SK-N-SH (cell line): ENCODE results near the gene TMEM87B. TPM values are rescaled to one million over a fixed set of nuclear protein-coding genes. Genes with fewer than 3 reads are reported as not detected.

Experiments
- CTCF ChIA-PET: fragments of 300-600, 350-600 bp; formaldehyde crosslinking; extraction: SDS; loops from one replicate; lab custom pipeline; 2021; lab: Yijun Ruan, JAX
- POLR2A ChIA-PET: fragments of 350-600 bp; sonication (Branson Sonifier 250); formaldehyde crosslinking; extraction: SDS; loops from one replicate; lab custom pipeline; 2020; ENCODE audit warnings: antibody characterized with exemption, inconsistent platforms; lab: Yijun Ruan, JAX
- DNase-seq: peaks from one replicate; pipeline ENCODE4 v3.0.0; 2012
- H2AFZ ChIP-seq: fragments of 200-600 bp; sonication (generic); 2 replicates; pipeline ENCODE4 v1.8.1; 2016; ENCODE audit warnings: antibody characterized with exemption, mild to moderate bottlenecking, low read depth
- H3F3A ChIP-seq: fragments of 200-600 bp; sonication (generic); replicated peaks from 2 replicates; pipeline ENCODE3; 2016; ENCODE audit warnings: antibody characterized with exemption, mild to moderate bottlenecking; ENCODE audit not compliant: insufficient read depth
- H3K27ac ChIP-seq, 2 experiments: fragments of 200-500 bp in 1 of 2; fragments of 200-600 bp in 1 of 2; sonication (Bioruptor generic) in 1 of 2; sonication (generic), shearing (Covaris generic) in 1 of 2; 2 replicates each; pipeline versions ENCODE4 v1.5.1 to v1.6.1; 2014 to 2016; ENCODE audit warnings: low read depth in 2 of 2, inconsistent platforms in 1 of 2, low read length in 1 of 2, mild to moderate bottlenecking in 1 of 2, mixed read lengths in 1 of 2
- H3K27me3 ChIP-seq: fragments of 200-600 bp; sonication (generic), shearing (Covaris generic); 2 replicates; pipeline ENCODE4 v1.6.1; 2016; ENCODE audit warnings: mixed run types; ENCODE audit not compliant: insufficient read depth
- H3K36me3 ChIP-seq, 2 experiments: fragments of 200-500 bp in 1 of 2; fragments of 200-600 bp in 1 of 2; sonication (Bioruptor generic) in 1 of 2; sonication (generic) in 1 of 2; replicated peaks in 1 of 2; 2 replicates each; pipeline versions ENCODE3 to v1.5.1; 2014 to 2016; ENCODE audit warnings: low read length in 1 of 2, mild to moderate bottlenecking in 1 of 2; ENCODE audit not compliant: insufficient read depth in 2 of 2, control insufficient read depth in 1 of 2
- H3K4me1 ChIP-seq, 2 experiments: fragments of 200-500 bp in 1 of 2; fragments of 200-600 bp in 1 of 2; sonication (Bioruptor generic) in 1 of 2; sonication (generic), shearing (Covaris generic) in 1 of 2; 2 replicates each; pipeline versions ENCODE4 v1.5.1 to v1.6.1; 2014 to 2016; ENCODE audit warnings: low read depth in 1 of 2, low read length in 1 of 2, mixed run types in 1 of 2; ENCODE audit not compliant: insufficient read depth in 2 of 2, control insufficient read depth in 1 of 2
- H3K4me2 ChIP-seq: fragments of 200-600 bp; sonication (generic), shearing (Covaris generic); 2 replicates; pipeline ENCODE4 v1.6.1; 2017; ENCODE audit warnings: mixed run types
- H3K4me3 ChIP-seq, 2 experiments: fragments of 200-500 bp in 1 of 2; fragments of 200-600 bp in 1 of 2; sonication (Bioruptor generic) in 1 of 2; sonication (generic), shearing (Covaris generic) in 1 of 2; 2 replicates each; pipeline versions ENCODE4 v1.5.1 to v1.8.1; 2014 to 2016; ENCODE audit warnings: low read depth in 2 of 2, inconsistent platforms in 1 of 2, low read length in 1 of 2, mild to moderate bottlenecking in 1 of 2, mixed read lengths in 1 of 2, moderate library complexity in 1 of 2
- H3K79me2 ChIP-seq: fragments of 200-600 bp; sonication (generic); 2 replicates; pipeline ENCODE4 v1.8.1; 2017; ENCODE audit warnings: mild to moderate bottlenecking; ENCODE audit not compliant: insufficient read depth
- H3K9ac ChIP-seq: fragments of 200-600 bp; sonication (generic); 2 replicates; pipeline ENCODE4 v1.6.1; 2017; ENCODE audit warnings: mixed run types
- H3K9me2 ChIP-seq: fragments of 200-600 bp; sonication (generic); 2 replicates; pipeline ENCODE4 v1.6.1; 2017; ENCODE audit warnings: mixed run types
- H3K9me3 ChIP-seq: fragments of 200-600 bp; sonication (generic); 2 replicates; pipeline ENCODE4 v1.6.1; 2017; ENCODE audit warnings: mixed run types, mild to moderate bottlenecking, moderate library complexity
- H4K20me1 ChIP-seq: fragments of 200-600 bp; sonication (generic); 2 replicates; pipeline ENCODE4 v1.6.1; 2017; ENCODE audit warnings: mild to moderate bottlenecking, mixed run types; ENCODE audit not compliant: insufficient read depth
- ELF1 ChIP-seq: IDR thresholded peaks from 2 replicates; pipeline ENCODE4 v1.4.0; 2012
- EP300 ChIP-seq, 2 experiments: IDR thresholded peaks; 2 replicates each; pipeline versions ENCODE4 v1.4.0 to v1.6.1; 2012; ENCODE audit warnings: borderline replicate concordance in 1 of 2, low read depth in 1 of 2, low read length in 1 of 2
- EZH2phosphoT487 ChIP-seq: fragments of 200-600 bp; sonication (generic); IDR thresholded peaks from 2 replicates; pipeline ENCODE4 v1.6.1; 2017; ENCODE audit warnings: low read depth, mixed run types, mild to moderate bottlenecking, antibody characterized with exemption, moderate library complexity, borderline replicate concordance
- FOSL2 ChIP-seq: IDR thresholded peaks from 2 replicates; pipeline ENCODE4 v1.4.0; 2012; ENCODE audit warnings: low read depth, mild to moderate bottlenecking, moderate library complexity, borderline replicate concordance
- FOXJ3 ChIP-seq: sonication (generic); formaldehyde crosslinking; IDR thresholded peaks from 2 replicates; pipeline ENCODE4 v1.5.1; 2020; ENCODE audit warnings: mild to moderate bottlenecking, missing genetic modification reagents
- FOXM1 ChIP-seq: IDR thresholded peaks from 2 replicates; pipeline ENCODE4 v1.4.0; 2012; ENCODE audit warnings: low read depth, mild to moderate bottlenecking
- GABPA ChIP-seq: IDR thresholded peaks from 2 replicates; pipeline ENCODE4 v1.4.0; 2012; ENCODE audit warnings: low read depth, mild to moderate bottlenecking
- POLR2AphosphoS5 ChIP-seq: IDR thresholded peaks from 2 replicates; pipeline ENCODE4 v1.6.1; 2012; ENCODE audit warnings: low read depth, low read length
- RCOR1 ChIP-seq: fragments of 150-350 bp; IDR thresholded peaks from 2 replicates; pipeline ENCODE4 v1.6.1; 2017; ENCODE audit warnings: antibody characterized with exemption, low read length
- RFX5 ChIP-seq: IDR thresholded peaks from 2 replicates; pipeline ENCODE4 v1.6.1; 2012; ENCODE audit warnings: mild to moderate bottlenecking, improper control_type of control experiment, low read length
- SIN3A ChIP-seq: IDR thresholded peaks from 2 replicates; pipeline ENCODE4 v1.6.1; 2012; ENCODE audit warnings: low read depth, mild to moderate bottlenecking, low read length, moderate library complexity, borderline replicate concordance
- TAF1 ChIP-seq: IDR thresholded peaks from 2 replicates; pipeline ENCODE4 v1.6.1; 2012; ENCODE audit warnings: low read depth, mild to moderate bottlenecking, low read length, moderate library complexity, borderline replicate concordance
- TCF12 ChIP-seq: IDR thresholded peaks from 2 replicates; pipeline ENCODE4 v1.4.0; 2012
- TEAD4 ChIP-seq: IDR thresholded peaks from 2 replicates; pipeline ENCODE4 v1.4.0; 2012; ENCODE audit warnings: mild to moderate bottlenecking, borderline replicate concordance; ENCODE audit not compliant: insufficient read depth
- YY1 ChIP-seq: IDR thresholded peaks from 2 replicates; pipeline ENCODE4 v1.4.0; 2012; ENCODE audit warnings: low read depth, mild to moderate bottlenecking
- WGBS: methylation state at CpG from one replicate; pipeline ENCODE4 v1.1.6; 2017; ENCODE audit warnings: low lambda C conversion rate; 5-methylcytosine and 5-hydroxymethylcytosine counted together
- polyA plus RNA-seq, 3 experiments: library from polyadenylated mRNA; depleted of rRNA; stranded (reverse); fragments of >200 nt; gene quantifications; 2 replicates each; pipeline ENCODE4 v1.2.3, GENCODE V29; 2012
- TF ChIP-seq, protein P1 (sequence below): fragments of 200-600 bp; sonication (generic); IDR thresholded peaks from 2 replicates; pipeline ENCODE4 v1.6.1; 2017; ENCODE audit warnings: antibody characterized with exemption, mild to moderate bottlenecking, moderate library complexity
- TF ChIP-seq, protein P2 (sequence below): IDR thresholded peaks from 2 replicates; pipeline ENCODE4 v1.4.0; 2012; ENCODE audit warnings: low read depth
- TF ChIP-seq, protein P3 (sequence below): IDR thresholded peaks from 2 replicates; pipeline ENCODE4 v1.4.0; 2012; ENCODE audit warnings: low read depth, borderline replicate concordance
- TF ChIP-seq, protein P4 (sequence below): IDR thresholded peaks from 2 replicates; pipeline ENCODE4 v1.4.0; 2012; ENCODE audit warnings: low read depth, borderline replicate concordance
- TF ChIP-seq, protein P5 (sequence below): fragments of 150-350 bp; IDR thresholded peaks from 2 replicates; pipeline ENCODE4 v1.6.1; 2016; ENCODE audit warnings: mild to moderate bottlenecking, low read depth, low read length

Gene TMEM87B
- polyA plus RNA-seq, 1 of the 3 experiments (the other 2 are of a cell fraction): 7.9 TPM

DNA sequence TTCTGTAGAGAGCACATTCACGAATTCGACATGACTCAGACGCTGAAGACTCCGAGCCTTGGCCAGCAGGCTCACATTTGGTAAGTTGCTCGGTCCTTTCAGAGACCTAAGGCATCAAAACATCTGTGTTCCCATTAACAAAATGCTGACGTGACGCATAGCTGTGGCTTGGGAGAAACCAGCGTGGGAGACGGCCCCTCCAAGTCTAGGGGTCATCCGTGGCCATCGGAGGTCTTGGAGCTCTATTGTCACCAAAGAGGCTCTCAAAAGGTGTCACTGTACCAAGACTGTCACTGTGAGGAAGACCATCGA, 98.1 kb downstream of the TMEM87B start (continued):
- no peak for TF ChIP-seq EZH2phosphoT487

DNA sequence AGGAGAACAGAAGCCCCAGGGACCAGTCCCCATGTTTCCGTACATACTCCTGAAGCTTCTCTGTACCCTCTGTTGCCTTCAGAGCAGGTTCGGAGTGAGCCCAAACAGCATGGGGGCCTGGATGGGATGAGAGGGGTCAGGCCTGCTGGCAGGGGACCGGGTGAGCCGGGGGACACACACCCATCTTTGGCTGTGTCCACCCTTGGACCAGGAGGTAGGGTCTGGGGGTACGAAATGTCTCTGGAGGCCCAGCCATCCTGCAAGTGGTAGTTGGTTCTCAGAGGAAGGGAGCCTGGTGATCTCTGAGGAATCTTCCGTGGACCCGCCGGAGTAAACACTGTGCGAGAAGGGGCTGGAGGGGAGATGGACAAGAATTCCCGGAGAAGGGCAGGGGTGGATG, 98.4 kb downstream of the TMEM87B start:
- no peak overlapping the region for H3K9ac ChIP-seq
- H3K4me3 ChIP-seq: no peak overlapping the region
- H3F3A ChIP-seq: peaks cover 3% of the 10 kb centered on the region
- ChIA-PET CTCF (no interaction called here), POLR2A (no interaction called here)
- H3K9me3 ChIP-seq: no peaks in the 10 kb centered on the region
- no peak for TF ChIP-seq RFX5
- TF ChIP-seq, protein P1, sequence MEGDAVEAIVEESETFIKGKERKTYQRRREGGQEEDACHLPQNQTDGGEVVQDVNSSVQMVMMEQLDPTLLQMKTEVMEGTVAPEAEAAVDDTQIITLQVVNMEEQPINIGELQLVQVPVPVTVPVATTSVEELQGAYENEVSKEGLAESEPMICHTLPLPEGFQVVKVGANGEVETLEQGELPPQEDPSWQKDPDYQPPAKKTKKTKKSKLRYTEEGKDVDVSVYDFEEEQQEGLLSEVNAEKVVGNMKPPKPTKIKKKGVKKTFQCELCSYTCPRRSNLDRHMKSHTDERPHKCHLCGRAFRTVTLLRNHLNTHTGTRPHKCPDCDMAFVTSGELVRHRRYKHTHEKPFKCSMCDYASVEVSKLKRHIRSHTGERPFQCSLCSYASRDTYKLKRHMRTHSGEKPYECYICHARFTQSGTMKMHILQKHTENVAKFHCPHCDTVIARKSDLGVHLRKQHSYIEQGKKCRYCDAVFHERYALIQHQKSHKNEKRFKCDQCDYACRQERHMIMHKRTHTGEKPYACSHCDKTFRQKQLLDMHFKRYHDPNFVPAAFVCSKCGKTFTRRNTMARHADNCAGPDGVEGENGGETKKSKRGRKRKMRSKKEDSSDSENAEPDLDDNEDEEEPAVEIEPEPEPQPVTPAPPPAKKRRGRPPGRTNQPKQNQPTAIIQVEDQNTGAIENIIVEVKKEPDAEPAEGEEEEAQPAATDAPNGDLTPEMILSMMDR: no peak
- TF ChIP-seq RCOR1: no peak
- TF ChIP-seq FOXM1: no peak
- TF ChIP-seq TEAD4: no peak
- TF ChIP-seq SIN3A: no peak
- no peak for TF ChIP-seq POLR2AphosphoS5
- no peaks in the 10 kb centered on the region for H4K20me1 ChIP-seq
- no peak overlapping the region for H2AFZ ChIP-seq
- no peak overlapping the region for H3K4me2 ChIP-seq
- H3K4me1 ChIP-seq: peaks cover 6% of the 10 kb centered on the region in 2 experiments; a peak in 2 of 4 replicates
- no peaks in the 10 kb centered on the region for H3K9me2 ChIP-seq
- DNase-seq: no peak
- no peaks in the 10 kb centered on the region for H3K79me2 ChIP-seq
- no peak overlapping the region for H3K27ac ChIP-seq
- H3K36me3 ChIP-seq: no peaks in the 10 kb centered on the region
- 96% methylated on average over 9 of the region's 10 CpGs for WGBS
- no peaks in the 10 kb centered on the region for H3K27me3 ChIP-seq

DNA sequence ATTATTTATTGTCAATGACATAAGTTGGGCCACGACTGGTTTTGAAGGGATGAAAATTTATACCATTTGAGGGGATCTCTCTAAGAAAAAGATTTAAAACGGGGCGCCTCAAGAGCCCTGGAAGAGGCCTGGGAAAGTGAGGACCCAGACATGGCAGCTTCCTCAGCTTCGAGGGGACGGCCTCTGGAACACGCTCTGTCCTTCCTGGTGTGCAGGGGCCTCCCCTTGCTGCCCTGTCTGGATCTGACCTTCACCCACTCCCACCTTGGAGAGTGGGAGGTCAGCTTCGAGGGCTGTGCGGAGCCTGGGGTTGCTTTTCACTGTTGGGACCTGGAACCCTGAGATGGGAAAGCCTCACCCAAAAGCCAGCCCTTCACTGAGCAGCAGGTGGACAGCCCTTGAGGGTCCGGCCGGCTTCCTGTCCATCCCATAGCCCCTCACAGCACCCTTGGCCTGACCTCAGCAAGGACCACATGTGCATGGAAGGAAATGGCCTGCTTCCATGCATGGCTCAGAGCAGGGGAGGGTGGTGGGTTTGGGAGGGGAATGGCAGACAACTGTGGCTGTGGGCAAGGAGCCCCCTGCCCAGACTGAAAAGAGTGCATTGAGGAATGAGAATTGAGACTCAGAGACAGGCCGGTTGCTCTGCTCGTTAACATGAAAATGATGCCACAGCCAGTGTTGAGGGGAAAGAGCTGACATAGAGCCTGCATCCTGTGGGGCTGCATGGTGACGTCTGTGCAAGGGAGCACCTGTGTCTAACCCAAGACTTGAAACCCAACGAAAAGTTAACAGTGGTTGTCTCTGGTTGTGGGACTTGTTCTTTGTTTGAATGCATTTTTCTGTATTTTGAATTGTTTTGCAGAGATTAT, 99.4 kb downstream of the TMEM87B start:
- CTCF ChIA-PET: no interaction called here
- no peaks in the 10 kb centered on the region for H3K36me3 ChIP-seq
- TF ChIP-seq ELF1 (no peak), TEAD4 (no peak), FOXJ3 (CRISPR knock-in tag) (no peak), FOSL2 (no peak), TAF1 (no peak), YY1 (no peak), EP300 (IDR thresholded peaks at IDR 0.05; ENCODE audit: borderline replicate concordance in 1 of 2, low read depth in 1 of 2, low read length in 1 of 2) (no peak), TCF12 (no peak), GABPA (no peak)
- TF ChIP-seq, protein P2, sequence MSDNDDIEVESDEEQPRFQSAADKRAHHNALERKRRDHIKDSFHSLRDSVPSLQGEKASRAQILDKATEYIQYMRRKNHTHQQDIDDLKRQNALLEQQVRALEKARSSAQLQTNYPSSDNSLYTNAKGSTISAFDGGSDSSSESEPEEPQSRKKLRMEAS: no peak
- TF ChIP-seq, protein P3, sequence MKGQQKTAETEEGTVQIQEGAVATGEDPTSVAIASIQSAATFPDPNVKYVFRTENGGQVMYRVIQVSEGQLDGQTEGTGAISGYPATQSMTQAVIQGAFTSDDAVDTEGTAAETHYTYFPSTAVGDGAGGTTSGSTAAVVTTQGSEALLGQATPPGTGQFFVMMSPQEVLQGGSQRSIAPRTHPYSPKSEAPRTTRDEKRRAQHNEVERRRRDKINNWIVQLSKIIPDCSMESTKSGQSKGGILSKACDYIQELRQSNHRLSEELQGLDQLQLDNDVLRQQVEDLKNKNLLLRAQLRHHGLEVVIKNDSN: no peak
- TF ChIP-seq, protein P4, sequence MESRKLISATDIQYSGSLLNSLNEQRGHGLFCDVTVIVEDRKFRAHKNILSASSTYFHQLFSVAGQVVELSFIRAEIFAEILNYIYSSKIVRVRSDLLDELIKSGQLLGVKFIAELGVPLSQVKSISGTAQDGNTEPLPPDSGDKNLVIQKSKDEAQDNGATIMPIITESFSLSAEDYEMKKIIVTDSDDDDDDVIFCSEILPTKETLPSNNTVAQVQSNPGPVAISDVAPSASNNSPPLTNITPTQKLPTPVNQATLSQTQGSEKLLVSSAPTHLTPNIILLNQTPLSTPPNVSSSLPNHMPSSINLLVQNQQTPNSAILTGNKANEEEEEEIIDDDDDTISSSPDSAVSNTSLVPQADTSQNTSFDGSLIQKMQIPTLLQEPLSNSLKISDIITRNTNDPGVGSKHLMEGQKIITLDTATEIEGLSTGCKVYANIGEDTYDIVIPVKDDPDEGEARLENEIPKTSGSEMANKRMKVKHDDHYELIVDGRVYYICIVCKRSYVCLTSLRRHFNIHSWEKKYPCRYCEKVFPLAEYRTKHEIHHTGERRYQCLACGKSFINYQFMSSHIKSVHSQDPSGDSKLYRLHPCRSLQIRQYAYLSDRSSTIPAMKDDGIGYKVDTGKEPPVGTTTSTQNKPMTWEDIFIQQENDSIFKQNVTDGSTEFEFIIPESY: no peak
- TF ChIP-seq, protein P5, sequence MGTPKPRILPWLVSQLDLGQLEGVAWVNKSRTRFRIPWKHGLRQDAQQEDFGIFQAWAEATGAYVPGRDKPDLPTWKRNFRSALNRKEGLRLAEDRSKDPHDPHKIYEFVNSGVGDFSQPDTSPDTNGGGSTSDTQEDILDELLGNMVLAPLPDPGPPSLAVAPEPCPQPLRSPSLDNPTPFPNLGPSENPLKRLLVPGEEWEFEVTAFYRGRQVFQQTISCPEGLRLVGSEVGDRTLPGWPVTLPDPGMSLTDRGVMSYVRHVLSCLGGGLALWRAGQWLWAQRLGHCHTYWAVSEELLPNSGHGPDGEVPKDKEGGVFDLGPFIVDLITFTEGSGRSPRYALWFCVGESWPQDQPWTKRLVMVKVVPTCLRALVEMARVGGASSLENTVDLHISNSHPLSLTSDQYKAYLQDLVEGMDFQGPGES: no peak

More for the DNA sequence above, 99.4 kb downstream of the TMEM87B start:
- Histone ChIP-seq H3K4me3 (no peak overlapping the region), H3K9me2 (no peaks in the 10 kb centered on the region), H3K9ac (no peak overlapping the region), H2AFZ (no peak overlapping the region), H3K27me3 (no peaks in the 10 kb centered on the region), H3K9me3 (no peaks in the 10 kb centered on the region), H3F3A (peaks cover 6% of the 10 kb centered on the region), H4K20me1 (no peaks in the 10 kb centered on the region), H3K4me2 (no peak overlapping the region), H3K79me2 (no peaks in the 10 kb centered on the region), H3K27ac (no peak overlapping the region), H3K4me1 (peaks cover 6% of the 10 kb centered on the region in 2 experiments; a peak in 2 of 4 replicates)
- DNase-seq: no peak
- 89% methylated on average over 12 of the region's 14 CpGs for WGBS
- POLR2A ChIA-PET: no interaction called here
